Measurements from ENCODE around the gene FGF14.

The FGF14 gene

GRCh38 chr13:102195566-102196462 is 206.0 kb downstream of the FGF14 start:
- no peak for DNase-seq (ENCODE audit: extremely low read depth, insufficient read length)
- no peak overlapping the region for H3K4me3 ChIP-seq (replicated peaks; ENCODE audit: low read depth, low read length)

DNA sequence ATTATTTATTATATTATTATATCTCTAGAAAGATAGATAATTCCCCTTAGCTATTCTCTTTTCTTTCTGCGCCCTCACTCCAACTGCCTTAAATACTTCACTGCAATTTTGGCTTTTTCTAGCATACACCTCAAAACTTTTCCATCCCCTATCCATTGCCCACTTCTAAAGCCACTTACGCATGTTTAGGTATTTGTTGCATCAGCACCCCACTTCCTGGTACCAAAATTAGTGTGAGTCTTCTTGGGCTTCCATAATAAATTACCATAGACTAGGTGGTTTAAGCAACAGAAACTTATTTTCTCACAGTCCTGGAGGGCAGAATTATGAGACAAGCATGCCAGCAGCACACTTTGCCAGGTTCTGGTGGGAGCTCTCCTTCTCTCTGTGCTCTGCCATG is 209.0 kb downstream of the FGF14 start:
- H3K27me3 ChIP-seq (replicated peaks; ENCODE audit: control insufficient read depth, insufficient read depth, low read length): no peaks in the 10 kb centered on the region
- H3K36me3 ChIP-seq (ENCODE audit: control insufficient read depth, insufficient read depth, low read length): no peaks in the 10 kb centered on the region
- H3K4me3 ChIP-seq (replicated peaks; ENCODE audit: low read depth, low read length): no peak overlapping the region
- TF ChIP-seq, protein P1, sequence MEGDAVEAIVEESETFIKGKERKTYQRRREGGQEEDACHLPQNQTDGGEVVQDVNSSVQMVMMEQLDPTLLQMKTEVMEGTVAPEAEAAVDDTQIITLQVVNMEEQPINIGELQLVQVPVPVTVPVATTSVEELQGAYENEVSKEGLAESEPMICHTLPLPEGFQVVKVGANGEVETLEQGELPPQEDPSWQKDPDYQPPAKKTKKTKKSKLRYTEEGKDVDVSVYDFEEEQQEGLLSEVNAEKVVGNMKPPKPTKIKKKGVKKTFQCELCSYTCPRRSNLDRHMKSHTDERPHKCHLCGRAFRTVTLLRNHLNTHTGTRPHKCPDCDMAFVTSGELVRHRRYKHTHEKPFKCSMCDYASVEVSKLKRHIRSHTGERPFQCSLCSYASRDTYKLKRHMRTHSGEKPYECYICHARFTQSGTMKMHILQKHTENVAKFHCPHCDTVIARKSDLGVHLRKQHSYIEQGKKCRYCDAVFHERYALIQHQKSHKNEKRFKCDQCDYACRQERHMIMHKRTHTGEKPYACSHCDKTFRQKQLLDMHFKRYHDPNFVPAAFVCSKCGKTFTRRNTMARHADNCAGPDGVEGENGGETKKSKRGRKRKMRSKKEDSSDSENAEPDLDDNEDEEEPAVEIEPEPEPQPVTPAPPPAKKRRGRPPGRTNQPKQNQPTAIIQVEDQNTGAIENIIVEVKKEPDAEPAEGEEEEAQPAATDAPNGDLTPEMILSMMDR (IDR thresholded peaks at IDR 0.05; ENCODE audit: insufficient read depth, low read length, poor library complexity, severe bottlenecking): no peak
- DNase-seq (ENCODE audit: extremely low read depth, insufficient read length): no peak

More at GRCh38 chr13:102195566-102196462, 206.0 kb downstream of the FGF14 start:
- TF ChIP-seq, protein P1 (IDR thresholded peaks at IDR 0.05; ENCODE audit: insufficient read depth, low read length, poor library complexity, severe bottlenecking): no peak
- no peaks in the 10 kb centered on the region for H3K36me3 ChIP-seq (ENCODE audit: control insufficient read depth, insufficient read depth, low read length)
- H3K27me3 ChIP-seq (replicated peaks; ENCODE audit: control insufficient read depth, insufficient read depth, low read length): no peaks in the 10 kb centered on the region

- no peak for DNase-seq (ENCODE audit: extremely low read depth, insufficient read length)
- no peaks in the 10 kb centered on the region for H3K27me3 ChIP-seq (replicated peaks; ENCODE audit: control insufficient read depth, insufficient read depth, low read length)
- no peaks in the 10 kb centered on the region for H3K36me3 ChIP-seq (ENCODE audit: control insufficient read depth, insufficient read depth, low read length)
- TF ChIP-seq, protein P1 (IDR thresholded peaks at IDR 0.05; ENCODE audit: insufficient read depth, low read length, poor library complexity, severe bottlenecking): no peak
- H3K4me3 ChIP-seq (replicated peaks; ENCODE audit: low read depth, low read length): no peak overlapping the region
Measured at GRCh38 chr13:102191951-102192502, 209.8 kb downstream of the FGF14 start.

DNA sequence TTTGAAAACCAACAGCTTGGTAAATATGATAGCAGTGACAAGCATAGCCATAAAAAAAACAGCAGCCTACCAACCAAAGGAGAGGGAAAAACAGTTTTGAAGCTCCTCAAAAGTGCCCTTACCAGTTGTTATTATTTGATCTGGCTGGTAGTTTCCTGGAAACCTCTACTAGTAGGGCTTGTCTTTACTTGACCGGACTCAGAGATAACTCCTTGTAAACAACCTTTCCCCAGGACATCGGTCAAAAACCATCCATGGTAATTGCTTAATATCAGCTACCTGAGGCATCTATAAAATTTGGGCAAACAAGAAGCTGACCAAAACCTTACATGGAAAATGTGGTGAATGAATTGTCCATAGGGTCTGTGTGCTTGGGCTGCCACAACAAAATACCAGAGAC is 210.9 kb downstream of the FGF14 start:
- no peak for DNase-seq (ENCODE audit: extremely low read depth, insufficient read length)
- H3K4me3 ChIP-seq (replicated peaks; ENCODE audit: low read depth, low read length): no peak overlapping the region
- TF ChIP-seq, protein P1 (IDR thresholded peaks at IDR 0.05; ENCODE audit: insufficient read depth, low read length, poor library complexity, severe bottlenecking): no peak

GRCh38 chr13:102187313-102187712 is 214.5 kb downstream of the FGF14 start:
- no peaks in the 10 kb centered on the region for H3K36me3 ChIP-seq (ENCODE audit: control insufficient read depth, insufficient read depth, low read length)
- H3K4me3 ChIP-seq (replicated peaks; ENCODE audit: low read depth, low read length): no peak overlapping the region
- DNase-seq (ENCODE audit: extremely low read depth, insufficient read length): no peak
- TF ChIP-seq, protein P1 (IDR thresholded peaks at IDR 0.05; ENCODE audit: insufficient read depth, low read length, poor library complexity, severe bottlenecking): no peak
- H3K27me3 ChIP-seq (replicated peaks; ENCODE audit: control insufficient read depth, insufficient read depth, low read length): no peaks in the 10 kb centered on the region

More for the DNA sequence above, 210.9 kb downstream of the FGF14 start:
- Histone ChIP-seq H3K27me3 (replicated peaks; ENCODE audit: control insufficient read depth, insufficient read depth, low read length) (no peaks in the 10 kb centered on the region), H3K36me3 (ENCODE audit: control insufficient read depth, insufficient read depth, low read length) (no peaks in the 10 kb centered on the region)
